Renal cortex interstitium (tissue), 15 donors: Measurements from ENCODE around the gene ZNF69. TPM values are rescaled to one million over a fixed set of nuclear protein-coding genes. Genes with fewer than 3 reads are reported as not detected.
"Not testable (repeated sequence)": the region's sequence is repeated elsewhere in the genome, so short reads cannot be mapped to it uniquely, and the experiment has no call there.

ENCODE experiments used
- DNase-seq, 11 donors: peaks; one replicate each; pipeline ENCODE4 v3.0.0-alpha.2; 2013; ENCODE audit warnings: low read depth in 9 of 11, low spot score in 4 of 11; ENCODE audit errors: extremely low read depth in 1 of 11
- long read RNA-seq, 16 experiments: transcript quantifications; one replicate each; lab custom pipeline, GENCODE V29; 2026
- polyA plus RNA-seq, 3 donors: library from polyadenylated mRNA; unstranded; fragments of 120-200 nt; gene quantifications; one replicate each; pipeline ENCODE4 v1.2.1, GENCODE V29; 2013; ENCODE audit not compliant: insufficient read length in 3 of 3

The ZNF69 gene
- 10 to 100 TPM; 17.4 to 27.5 (median 19.1) TPM for polyA plus RNA-seq
- long read RNA-seq, donor 1, partial matches to known transcripts = 0 of 2 reads
- long read RNA-seq, donor 1, other reads (novel, unspliced or antisense) = 0 of 2 reads
- long read RNA-seq, donor 2, partial matches to known transcripts = 0 of 1 reads
- long read RNA-seq, donor 2, other reads (novel, unspliced or antisense) = 0 of 1 reads
- long read RNA-seq, donor 3, partial matches to known transcripts = 0 of 2 reads
- long read RNA-seq, donor 3, other reads (novel, unspliced or antisense) = 0 of 2 reads
- long read RNA-seq, donor 4, partial matches to known transcripts = 0 of 2 reads
- long read RNA-seq, donor 4, other reads (novel, unspliced or antisense) = 0 of 2 reads
- long read RNA-seq, donor 5 = 0 reads
- long read RNA-seq, donor 6, partial matches to known transcripts = 0 of 2 reads
- long read RNA-seq, donor 6, other reads (novel, unspliced or antisense) = 0 of 2 reads
- long read RNA-seq, donor 7, partial matches to known transcripts = 0 of 3 reads
- long read RNA-seq, donor 7, other reads (novel, unspliced or antisense) = 0 of 3 reads
- long read RNA-seq, donor 8 = 0 reads
- long read RNA-seq, donor 9 = 0 reads
- long read RNA-seq, donor 10, partial matches to known transcripts = 0 of 2 reads
- long read RNA-seq, donor 10, other reads (novel, unspliced or antisense) = 0 of 2 reads
- long read RNA-seq, donor 11, partial matches to known transcripts = 0 of 3 reads
- long read RNA-seq, donor 11, other reads (novel, unspliced or antisense) = 0 of 3 reads
- long read RNA-seq, donor 12 = 0 reads
- long read RNA-seq, donor 13 = 0 reads
- long read RNA-seq, donor 14, partial matches to known transcripts = 0 of 1 reads
- long read RNA-seq, donor 14, other reads (novel, unspliced or antisense) = 0 of 1 reads
- long read RNA-seq, donor 15 = 0 reads
- long read RNA-seq, donor 16, partial matches to known transcripts = 0 of 5 reads
- long read RNA-seq, donor 16, other reads (novel, unspliced or antisense) = 0 of 5 reads

GRCh38 chr19:11887611-11888531, at the start of gene ZNF69:
TSS of gene ZNF69 (plus strand) at chr19:11887782. CDS start at chr19:11887924, 142 bp downstream.
- peak; percentile 76 to 93 (median 87) for DNase-seq

GRCh38 chr19:11843722-11844121, 43.9 kb upstream of the ZNF69 start:
- DNase-seq = peak in 7 of 11 donors; percentile 7 to 45 (median 18)

GRCh38 chr19:11847615-11848014, 40.0 kb upstream of the ZNF69 start:
- not testable (repeated sequence) for DNase-seq

GRCh38 chr19:11848200-11848593, 39.4 kb upstream of the ZNF69 start:
- no peak for DNase-seq

GRCh38 chr19:11848594-11849469, 38.8 kb upstream of the ZNF69 start, which contains the start of gene ZNF439:
TSS of gene ZNF439 (plus strand) at chr19:11848726. CDS start at chr19:11848868, 142 bp downstream.
- DNase-seq = peak; percentile 73 to 93 (median 87)

GRCh38 chr19:11850289-11850688, 37.3 kb upstream of the ZNF69 start:
- not testable (repeated sequence) for DNase-seq

- DNase-seq = no peak
Measured at GRCh38 chr19:11853358-11853757, 34.2 kb upstream of the ZNF69 start.

- no peak for DNase-seq
Measured at GRCh38 chr19:11856596-11857250, 30.9 kb upstream of the ZNF69 start.

GRCh38 chr19:11860721-11861120, 26.9 kb upstream of the ZNF69 start:
- DNase-seq = no peak

GRCh38 chr19:11861301-11861700, 26.3 kb upstream of the ZNF69 start:
- no peak for DNase-seq

GRCh38 chr19:11867766-11868165, 19.8 kb upstream of the ZNF69 start:
- not testable (repeated sequence) for DNase-seq

GRCh38 chr19:11868188-11868587, 19.4 kb upstream of the ZNF69 start:
- no peak for DNase-seq

- no peak for DNase-seq
Measured at GRCh38 chr19:11872624-11873023, 15.0 kb upstream of the ZNF69 start.

GRCh38 chr19:11873762-11874161, 13.8 kb upstream of the ZNF69 start:
- DNase-seq = no peak

GRCh38 chr19:11879687-11880266, 7.8 kb upstream of the ZNF69 start:
- not testable (repeated sequence) for DNase-seq

- no peak for DNase-seq
Measured at GRCh38 chr19:11880598-11880997, 7.0 kb upstream of the ZNF69 start.
